GM12878 (cell line): ENCODE data around the gene TM9SF4. TPM values are rescaled to one million over a fixed set of nuclear protein-coding genes. Genes with fewer than 3 reads are reported as not detected.

Source experiments
- ATAC-seq: fragments of 200-7000 bp; cut with Tn5 transposase; 3 replicates; pipeline ENCODE4 v1.9.1; 2020; ENCODE audit warnings: mild to moderate bottlenecking, moderate library complexity
- BruUV-seq: library from RNA; stranded (reverse); fragments of 400-500 nt; replicated peaks from 2 replicates; lab custom pipeline; 2021; lab: Mats Ljungman, UMichigan
- CTCF ChIA-PET: fragments of 300-600 bp; sonication (Branson Sonifier 250); formaldehyde crosslinking; extraction: SDS; loops from one replicate; lab custom pipeline; 2021; ENCODE audit warnings: inconsistent platforms; lab: Yijun Ruan, JAX
- POLR2A ChIA-PET: fragments of 350-600 bp; formaldehyde crosslinking; extraction: SDS; loops from one replicate; lab custom pipeline; 2021; ENCODE audit warnings: inconsistent platforms; lab: Charles Lee
- RAD21 ChIA-PET: fragments of 300-600 bp; sonication (Branson Sonifier 250); formaldehyde crosslinking; loops from one replicate; lab custom pipeline; 2023; ENCODE audit warnings: antibody characterized with exemption; ENCODE audit not compliant: unreplicated experiment; lab: Charles Lee
- SMC1A ChIA-PET: fragments of 300-600 bp; sonication (Branson Sonifier 250); formaldehyde crosslinking; loops from one replicate; lab custom pipeline; 2023; ENCODE audit not compliant: unreplicated experiment, uncharacterized antibody; lab: Charles Lee
- DNase-seq: peaks from one replicate; pipeline ENCODE4 v3.0.0-alpha.2; 2011; ENCODE audit warnings: low read depth, low spot score
- FAIRE-seq: peaks from 3 replicates; lab custom pipeline; 2011; peaks lifted over from hg19 to GRCh38; lab: Jason Lieb, UNC
- H2AFZ ChIP-seq: 2 replicates; pipeline ENCODE4 v1.6.0; 2011; ENCODE audit warnings: low read depth, low read length, control low read depth; ENCODE audit not compliant: control insufficient read depth
- H3K27ac ChIP-seq: 2 replicates; pipeline ENCODE4 v1.5.1; 2011; ENCODE audit warnings: control low read depth; ENCODE audit not compliant: control insufficient read depth, insufficient read depth
- H3K27me3 ChIP-seq, 2 experiments: replicated peaks in 1 of 2; 2 replicates each; pipeline versions ENCODE4 v1.6.0 to v1.6.1; 2011; ENCODE audit warnings: low read length in 1 of 2; ENCODE audit not compliant: control insufficient read depth in 2 of 2, insufficient read depth in 2 of 2
- H3K36me3 ChIP-seq, 2 experiments: 2 replicates each; pipeline ENCODE4 v1.5.1; 2011; ENCODE audit warnings: low read length in 1 of 2; ENCODE audit not compliant: control insufficient read depth in 2 of 2, insufficient read depth in 2 of 2
- H3K4me1 ChIP-seq: 2 replicates; pipeline ENCODE4 v1.6.1; 2011; ENCODE audit warnings: mild to moderate bottlenecking, low read length, moderate library complexity, mixed read lengths; ENCODE audit not compliant: control insufficient read depth, insufficient read depth
- H3K4me2 ChIP-seq: 2 replicates; pipeline ENCODE4 v1.6.0; 2011; ENCODE audit warnings: control low read depth; ENCODE audit not compliant: control insufficient read depth, insufficient read depth
- H3K4me3 ChIP-seq: fragments of 200-600 bp; sonication (generic); 2 replicates; pipeline ENCODE4 v1.5.1; 2016
- H3K79me2 ChIP-seq: 2 replicates; pipeline ENCODE4 v1.6.0; 2011; ENCODE audit warnings: low read length; ENCODE audit not compliant: control insufficient read depth, insufficient read depth
- H3K9ac ChIP-seq: 2 replicates; pipeline ENCODE4 v1.8.0; 2011; ENCODE audit warnings: low read length, control low read depth, mixed read lengths; ENCODE audit not compliant: control insufficient read depth, insufficient read depth
- H3K9me3 ChIP-seq: replicated peaks from 3 replicates; pipeline ENCODE4 v1.5.1; 2011; ENCODE audit warnings: mild to moderate bottlenecking, low read length; ENCODE audit not compliant: control insufficient read depth, insufficient read depth
- H4K20me1 ChIP-seq: 2 replicates; pipeline ENCODE4 v1.6.0; 2011; ENCODE audit not compliant: control insufficient read depth, insufficient read depth
- E2F4 ChIP-seq: IDR thresholded peaks from 2 replicates; pipeline ENCODE4 v1.6.1; 2012; ENCODE audit warnings: low read depth, low read length, improper control_type of control experiment
- EZH2 ChIP-seq: IDR thresholded peaks from 2 replicates; pipeline ENCODE4 v1.6.1; 2012; ENCODE audit warnings: low read depth, mild to moderate bottlenecking, control low read depth, inconsistent platforms, low read length, borderline replicate concordance; ENCODE audit not compliant: control insufficient read depth
- FOXM1 ChIP-seq: IDR thresholded peaks from 2 replicates; pipeline ENCODE4 v1.6.1; 2012; ENCODE audit warnings: low read depth, mild to moderate bottlenecking, inconsistent platforms, low read length, moderate library complexity
- GATAD2B ChIP-seq: fragments of 450-650 bp; conservative IDR thresholded peaks from 2 replicates; pipeline ENCODE4 v1.6.1; 2017; ENCODE audit warnings: low read depth, mild to moderate bottlenecking, moderate library complexity
- JUNB ChIP-seq: IDR thresholded peaks from 2 replicates; pipeline ENCODE4 v1.6.1; 2016; ENCODE audit warnings: antibody characterized with exemption, mild to moderate bottlenecking
- MLLT1 ChIP-seq: fragments of 450-650 bp; IDR thresholded peaks from 2 replicates; pipeline ENCODE4 v1.6.1; 2016; ENCODE audit warnings: mild to moderate bottlenecking
- MXI1 ChIP-seq: fragments of 150-350 bp; IDR thresholded peaks from 2 replicates; pipeline ENCODE4 v1.6.1; 2011; ENCODE audit warnings: low read depth, mild to moderate bottlenecking, inconsistent platforms, low read length, improper control_type of control experiment
- NKRF ChIP-seq: fragments of 450-650 bp; conservative IDR thresholded peaks from 2 replicates; pipeline ENCODE4 v1.6.1; 2017; ENCODE audit warnings: mild to moderate bottlenecking, moderate library complexity
- NRF1 ChIP-seq: conservative IDR thresholded peaks from 2 replicates; pipeline ENCODE4 v1.6.1; 2011; ENCODE audit warnings: mild to moderate bottlenecking, low read depth, low read length, improper control_type of control experiment
- PAX5 ChIP-seq: IDR thresholded peaks from 2 replicates; pipeline ENCODE4 v1.6.1; 2011; ENCODE audit warnings: low read depth, low read length, borderline replicate concordance
- ZNF687 ChIP-seq: fragments of 450-650 bp; IDR thresholded peaks from 2 replicates; pipeline ENCODE4 v1.6.1; 2017; ENCODE audit warnings: mild to moderate bottlenecking, moderate library complexity
- WGBS: methylation state at CpG from one replicate; pipeline ENCODE4 v1.1.6; 2016; ENCODE audit warnings: low lambda C conversion rate; ENCODE audit not compliant: insufficient replicate concordance, insufficient coverage; ENCODE audit errors: missing lambda C conversion rate; 5-methylcytosine and 5-hydroxymethylcytosine counted together
- in situ Hi-C: fragments of 300-500 bp; cut with MboI; formaldehyde crosslinking; loops from 9 replicates; pipeline ENCODE4 v1.14.3; 2018; ENCODE audit warnings: mixed read lengths
- intact Hi-C: fragments of 100-400 bp; cut with micrococcal nuclease; formaldehyde crosslinking; loops from one replicate; pipeline ENCODE4 v1.14.2; 2022; ENCODE audit not compliant: unreplicated experiment
- polyA plus RNA-seq, 11 experiments: library from polyadenylated mRNA; depleted of rRNA in 4 of 11; unstranded in 6 of 11; stranded (reverse) in 5 of 11; fragments of >200 nt; fragmentation: Nextera tagmentation in 4 of 11; fragmentation: Illumina TruSeq in 1 of 11; extraction: Ambion mirVana in 4 of 11; extraction: Trizol in 1 of 11; gene quantifications; 1 replicate in 1 of 11; 2 replicates in 10 of 11; pipeline versions ENCODE4 v1.2.1 to v1.2.3, GENCODE V29; 2011 to 2016; ENCODE audit warnings: inconsistent platforms in 2 of 11, missing spikeins in 2 of 11, low read depth in 1 of 11
- total RNA-seq, 4 experiments: library from RNA; depleted of rRNA in 3 of 4; stranded (reverse); fragments of >200 nt in 3 of 4; fragmentation: Illumina TruSeq in 1 of 4; extraction: Trizol in 1 of 4; gene quantifications; 2 replicates each; pipeline versions ENCODE4 v1.2.1 to v1.2.3, GENCODE V29; 2013 to 2021

Gene TM9SF4
- total and polyA plus RNA-seq, 10 of the 15 experiments (the other 5 are each of a cell fraction or from before 2014, with no cell fraction given) = 8.5 to 47.8 (median 24.3) TPM

GRCh38 chr20:32114305-32114960, 4.9 kb downstream of the TM9SF4 start:
- Histone ChIP-seq H3K9me3 (no peaks in the 10 kb centered on the region), H3K4me1 (peaks cover 20% of the 10 kb centered on the region), H4K20me1 (0 out of 2 replicates have a peak, but pooled peaks cover 4% of the 10 kb centered on the region), H3K27ac (no peak overlapping the region), H3K27me3 (no peaks in the 10 kb centered on the region), H3K4me3 (no peak overlapping the region), H2AFZ (no peak overlapping the region), H3K9ac (no peak overlapping the region), H3K36me3 (no peaks in the 10 kb centered on the region; a peak in 3 of 4 replicates), H3K79me2 (peaks cover 60% of the 10 kb centered on the region), H3K4me2 (no peak overlapping the region)
- intact Hi-C loops (no loop called here), in situ Hi-C loops (no loop called here)
- SMC1A ChIA-PET = no interaction called here
- no TSS peak for BruUV-seq
- DNase-seq = no peak
- POLR2A ChIA-PET = no interaction called here
- CTCF ChIA-PET = no interaction called here
- ATAC-seq = no peak
- RAD21 ChIA-PET = no interaction called here
- WGBS = 93% methylated on average over 8 of the region's 8 CpGs
- no peak for FAIRE-seq
- TF ChIP-seq JUNB (no peak), FOXM1 (no peak), PAX5 (no peak), ZNF687 (no peak), EZH2 (no peak), NKRF (no peak), MXI1 (no peak), MLLT1 (no peak), E2F4 (no peak), NRF1 (no peak), GATAD2B (no peak)
